ENCODE data around the gene SYF2. TPM values are rescaled to one million over a fixed set of nuclear protein-coding genes. Genes with fewer than 3 reads are reported as not detected.

SYF2 gene
- total and polyA plus RNA-seq, 2 of the 13 experiments (the other 11 are each of a cell fraction or from before 2014, with no cell fraction given), result 17.8 to 34.1 TPM

- peak; percentile 48; the same call in 1 of the 2 replicates for TF ChIP-seq SMAD1 (CRISPR knock-in tag; IDR thresholded peaks at IDR 0.05; ENCODE audit: borderline replicate concordance, low read depth)
- TF ChIP-seq FOXA1 (IDR thresholded peaks at IDR 0.05), result no peak
- TF ChIP-seq FOXA1 (CRISPR knock-in tag; IDR thresholded peaks at IDR 0.05), result no peak
- peak; percentile 70 for TF ChIP-seq KDM5A (IDR thresholded peaks at IDR 0.05; ENCODE audit: borderline replicate concordance, low read length)
- TF ChIP-seq ZNF891 (CRISPR knock-in tag; IDR thresholded peaks at IDR 0.05), result peak; percentile 82
- TF ChIP-seq ZNF646 (CRISPR knock-in tag; IDR thresholded peaks at IDR 0.05), result no peak
- peak; percentile 58 for TF ChIP-seq CBX1 (IDR thresholded peaks at IDR 0.05; ENCODE audit: low read depth)
- no peak for TF ChIP-seq FOXM1 (CRISPR knock-in tag; IDR thresholded peaks at IDR 0.05)
- no peak for TF ChIP-seq TEAD2 (CRISPR knock-in tag; IDR thresholded peaks at IDR 0.05)
- peak; percentile 20; the same call in 1 of the 2 replicates for TF ChIP-seq RNF2 (conservative IDR thresholded peaks at IDR 0.05; ENCODE audit: low read depth)
- peak; percentile 68; the same call in 1 of the 2 replicates for TF ChIP-seq HES4 (CRISPR knock-in tag; IDR thresholded peaks at IDR 0.05; ENCODE audit: borderline replicate concordance)
- TF ChIP-seq ZBTB7B (CRISPR knock-in tag; IDR thresholded peaks at IDR 0.05), result no peak; the same call in 1 of the 2 replicates
- TF ChIP-seq HBP1 (CRISPR knock-in tag; IDR thresholded peaks at IDR 0.05; ENCODE audit: low read depth), result peak; percentile 89; the same call in 1 of the 2 replicates
- peak; percentile 68 for TF ChIP-seq CREB1 (IDR thresholded peaks at IDR 0.05)
- TF ChIP-seq CREB1 (CRISPR knock-in tag; IDR thresholded peaks at IDR 0.05), result peak; percentile 70; the same call in 1 of the 2 replicates
- peak; percentile 35; the same call in 1 of the 2 replicates for TF ChIP-seq RFX3 (CRISPR knock-in tag; IDR thresholded peaks at IDR 0.05)
- TF ChIP-seq SNAPC2 (CRISPR knock-in tag; IDR thresholded peaks at IDR 0.05), result peak; percentile 79; the same call in 1 of the 2 replicates
- TF ChIP-seq TSC22D2 (CRISPR knock-in tag; IDR thresholded peaks at IDR 0.05; ENCODE audit: borderline replicate concordance), result peak; percentile 95
- peak; percentile 95 for TF ChIP-seq ZBTB49 (CRISPR knock-in tag; IDR thresholded peaks at IDR 0.05; ENCODE audit: borderline replicate concordance)
- peak; percentile 91 for TF ChIP-seq ASH2L (IDR thresholded peaks at IDR 0.05; ENCODE audit: insufficient read length, low read depth, low read length)
- TF ChIP-seq TAF1 (CRISPR knock-in tag; IDR thresholded peaks at IDR 0.05), result peak; percentile 98
Measured at GRCh38 chr1:25247024-25247828, 14.9 kb upstream of the SYF2 start, which contains the start of gene RSRP1 (continued).

Data from HepG2 (cell line).